Hepatocyte (in vitro differentiated cells): ENCODE results near the gene IRF2.

Source experiments
- CTCF ChIP-seq: fragments of 200-600 bp; sonication (generic); IDR thresholded peaks from 2 replicates; pipeline ENCODE4 v1.5.1; 2016; ENCODE audit warnings: antibody characterized with exemption, mild to moderate bottlenecking; ENCODE audit not compliant: poor library complexity
- EZH2phosphoT487 ChIP-seq: fragments of 200-600 bp; sonication (generic); IDR thresholded peaks from one replicate; pipeline ENCODE4 v1.6.1; 2018; ENCODE audit warnings: antibody characterized with exemption, mild to moderate bottlenecking, low read depth, moderate library complexity; ENCODE audit not compliant: unreplicated experiment, severe bottlenecking

GRCh38 chr4:184472614-184473498 lies 1.5 kb downstream of the IRF2 start:
- no peak for TF ChIP-seq CTCF
- no peak for TF ChIP-seq EZH2phosphoT487
